Measurements from ENCODE around the gene NPC2. TPM values are rescaled to one million over a fixed set of nuclear protein-coding genes. Genes with fewer than 3 reads are reported as not detected.

Gene NPC2
- total RNA-seq, 6 experiments from 2014 or later, result 49.4 to 203 (median 98.0) TPM

DNA sequence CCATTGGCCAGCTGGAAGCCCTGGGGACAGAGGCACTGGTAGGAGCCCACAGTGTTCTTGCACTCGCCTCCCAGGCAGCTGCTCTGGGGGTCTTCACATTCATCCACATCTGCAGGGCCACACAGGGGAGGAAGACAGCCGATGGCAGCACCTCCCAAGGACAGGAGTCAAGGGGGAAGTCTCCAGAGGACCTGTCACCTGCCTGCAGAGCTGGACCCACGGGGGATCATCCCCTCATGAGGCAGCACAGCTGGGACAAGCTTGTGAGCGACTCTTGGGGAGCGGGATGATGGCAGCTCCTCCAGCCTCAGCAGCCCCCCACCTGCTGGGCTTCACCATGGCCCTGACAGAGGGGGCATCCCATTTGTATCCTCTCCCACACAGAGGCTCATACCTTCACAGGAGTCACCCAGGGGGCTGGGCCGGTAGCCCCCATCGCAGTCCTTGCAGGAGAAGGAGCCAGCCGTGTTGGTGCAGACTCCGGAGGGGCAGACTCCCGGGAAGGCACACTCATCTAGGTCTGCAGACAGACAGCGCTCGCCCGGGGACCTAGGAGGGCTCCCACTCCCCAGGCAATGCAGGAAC lies 15.8 kb upstream of the NPC2 start:
- Histone ChIP-seq H3K4me1 (no peaks in the 10 kb centered on the region), H3K27ac (no peak overlapping the region), H3K9me3 (no peaks in the 10 kb centered on the region), H3K27me3 (no peaks in the 10 kb centered on the region), H3K4me3 (no peak overlapping the region), H3K36me3 (no peaks in the 10 kb centered on the region)
- peak in 2 of 3 donors; percentile 42 to 51 for DNase-seq
- ATAC-seq, result no peak
- intact Hi-C loops (cut with DNase I), result no loop called here
- 40% methylated on average over 1 of the region's 13 CpGs for WGBS (ENCODE audit: insufficient coverage, low coverage, low lambda C conversion rate, missing lambda C conversion rate)
- TF ChIP-seq, protein P1, sequence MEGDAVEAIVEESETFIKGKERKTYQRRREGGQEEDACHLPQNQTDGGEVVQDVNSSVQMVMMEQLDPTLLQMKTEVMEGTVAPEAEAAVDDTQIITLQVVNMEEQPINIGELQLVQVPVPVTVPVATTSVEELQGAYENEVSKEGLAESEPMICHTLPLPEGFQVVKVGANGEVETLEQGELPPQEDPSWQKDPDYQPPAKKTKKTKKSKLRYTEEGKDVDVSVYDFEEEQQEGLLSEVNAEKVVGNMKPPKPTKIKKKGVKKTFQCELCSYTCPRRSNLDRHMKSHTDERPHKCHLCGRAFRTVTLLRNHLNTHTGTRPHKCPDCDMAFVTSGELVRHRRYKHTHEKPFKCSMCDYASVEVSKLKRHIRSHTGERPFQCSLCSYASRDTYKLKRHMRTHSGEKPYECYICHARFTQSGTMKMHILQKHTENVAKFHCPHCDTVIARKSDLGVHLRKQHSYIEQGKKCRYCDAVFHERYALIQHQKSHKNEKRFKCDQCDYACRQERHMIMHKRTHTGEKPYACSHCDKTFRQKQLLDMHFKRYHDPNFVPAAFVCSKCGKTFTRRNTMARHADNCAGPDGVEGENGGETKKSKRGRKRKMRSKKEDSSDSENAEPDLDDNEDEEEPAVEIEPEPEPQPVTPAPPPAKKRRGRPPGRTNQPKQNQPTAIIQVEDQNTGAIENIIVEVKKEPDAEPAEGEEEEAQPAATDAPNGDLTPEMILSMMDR (IDR thresholded peaks at IDR 0.05), result no peak
- TF ChIP-seq POLR2A (IDR thresholded peaks at IDR 0.05), result no peak

DNA sequence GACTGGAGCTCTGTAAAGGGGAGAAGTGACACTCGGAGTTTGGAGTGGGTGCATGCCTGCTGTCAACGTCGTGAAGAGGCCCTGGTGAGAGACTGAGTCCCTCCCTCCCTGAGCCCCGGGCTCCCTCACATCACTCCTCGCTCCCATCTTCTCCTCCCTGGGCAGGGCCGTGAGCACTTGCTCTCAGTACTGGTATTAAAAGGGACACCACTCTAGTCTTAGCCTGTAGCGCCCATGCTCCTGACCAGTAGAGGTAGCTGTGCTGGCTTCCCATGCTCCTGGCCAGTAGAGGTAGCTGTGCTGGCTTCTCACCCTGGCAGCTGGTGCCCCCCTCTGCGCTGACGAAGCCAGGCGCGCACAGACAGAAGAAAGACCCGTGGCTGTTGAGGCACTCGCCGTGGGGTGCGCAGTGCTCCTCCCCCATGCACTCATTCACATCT lies 15.2 kb upstream of the NPC2 start:
- intact Hi-C loops (cut with DNase I), result no loop called here

DNA sequence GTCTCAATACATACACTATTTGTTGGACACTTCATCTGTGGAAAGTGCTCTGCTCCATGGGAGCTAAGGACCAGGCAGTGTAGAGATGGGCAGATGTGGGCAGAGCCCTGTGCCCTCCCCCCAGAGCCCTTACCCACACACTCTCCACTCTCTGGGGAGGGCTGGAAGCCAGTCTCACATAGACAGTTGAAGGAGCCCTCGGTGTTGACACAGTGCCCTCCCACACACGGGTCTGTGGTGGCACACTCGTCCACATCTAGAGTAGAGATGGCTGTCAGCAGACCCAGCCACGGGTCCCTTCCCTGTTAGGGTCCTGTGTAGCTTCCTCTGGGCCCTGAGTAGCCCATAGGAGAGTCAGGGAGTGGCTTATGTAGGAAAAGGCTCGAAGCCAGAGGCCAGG lies 14.7 kb upstream of the NPC2 start:
- Histone ChIP-seq H3K4me3 (no peak overlapping the region), H3K4me1 (no peaks in the 10 kb centered on the region), H3K36me3 (no peaks in the 10 kb centered on the region), H3K9me3 (no peaks in the 10 kb centered on the region), H3K27me3 (no peaks in the 10 kb centered on the region), H3K27ac (no peak overlapping the region)
- TF ChIP-seq POLR2A (IDR thresholded peaks at IDR 0.05), result no peak
- TF ChIP-seq, protein P1 (IDR thresholded peaks at IDR 0.05), result no peak
- DNase-seq (peak in 1 of 3 donors; percentile 33), ATAC-seq (no peak)
- intact Hi-C loops (cut with DNase I), result no loop called here
- WGBS (ENCODE audit: insufficient coverage, low coverage, low lambda C conversion rate, missing lambda C conversion rate), result 82% methylated on average over 3 of the region's 5 CpGs

More for the DNA sequence above, 15.2 kb upstream of the NPC2 start:
- ATAC-seq (peak in 2 of 4 donors; percentile 12 to 24), DNase-seq (peak in 1 of 3 donors; percentile 36)
- H3K9me3 ChIP-seq, result no peaks in the 10 kb centered on the region
- no peaks in the 10 kb centered on the region for H3K36me3 ChIP-seq
- H3K27me3 ChIP-seq, result no peaks in the 10 kb centered on the region
- WGBS (ENCODE audit: insufficient coverage, low coverage, low lambda C conversion rate, missing lambda C conversion rate), result 48% methylated on average over 5 of the region's 15 CpGs
- H3K4me1 ChIP-seq, result no peaks in the 10 kb centered on the region
- no peak overlapping the region for H3K27ac ChIP-seq
- no peak overlapping the region for H3K4me3 ChIP-seq
- TF ChIP-seq, protein P1 (IDR thresholded peaks at IDR 0.05), result peak in 2 of 4 donors; percentile 8 to 12
- no peak for TF ChIP-seq POLR2A (IDR thresholded peaks at IDR 0.05)

DNA sequence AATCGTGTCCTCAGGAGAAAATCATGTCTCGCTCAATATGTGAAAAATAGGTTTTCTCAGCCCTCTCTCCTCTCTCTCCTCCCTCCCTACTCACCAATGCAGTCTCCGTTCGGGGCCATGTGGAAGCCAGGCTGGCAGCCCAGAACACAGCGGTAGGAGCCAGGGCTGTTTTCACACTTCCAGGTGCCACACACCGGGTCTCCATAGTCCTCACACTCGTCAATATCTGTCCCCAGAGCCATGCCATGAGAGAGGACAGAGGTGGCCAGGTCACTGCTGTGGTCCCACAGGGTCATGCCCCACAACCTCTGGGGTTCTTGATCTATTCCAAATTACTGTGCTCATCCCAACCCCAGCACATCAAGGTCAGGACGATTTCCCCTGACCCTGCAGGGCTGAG lies 14.0 kb upstream of the NPC2 start:
- intact Hi-C loops (cut with DNase I), result no loop called here
- H3K4me3 ChIP-seq, result no peak overlapping the region

DNA sequence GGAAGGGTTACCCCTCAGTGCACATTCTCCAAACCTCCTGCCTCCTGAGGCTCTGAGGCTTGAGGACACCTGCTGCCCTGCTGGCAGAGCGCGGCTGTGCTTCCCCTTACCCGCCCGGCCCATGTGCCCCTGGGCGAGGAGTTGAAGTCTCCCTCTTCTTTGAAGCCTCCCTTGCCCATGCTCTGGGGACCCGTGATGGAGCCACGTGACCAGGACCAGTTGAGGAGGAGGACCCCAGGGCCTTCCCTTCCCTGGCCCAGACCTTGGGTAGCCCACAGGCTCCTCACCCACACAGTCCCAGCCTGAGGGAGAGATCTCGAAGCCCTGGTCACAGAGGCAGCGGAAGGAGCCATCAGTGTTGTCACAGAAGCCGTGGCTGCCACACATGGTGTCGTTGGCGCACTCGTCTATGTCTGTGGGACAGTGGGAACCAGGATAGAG lies 13.3 kb upstream of the NPC2 start:
- Histone ChIP-seq H3K4me3 (no peak overlapping the region), H3K9me3 (no peaks in the 10 kb centered on the region), H3K36me3 (no peaks in the 10 kb centered on the region), H3K27ac (no peak overlapping the region), H3K4me1 (no peaks in the 10 kb centered on the region), H3K27me3 (no peaks in the 10 kb centered on the region)
- intact Hi-C loops (cut with DNase I), result no loop called here
- DNase-seq, result no peak
- no peak for ATAC-seq
- WGBS (ENCODE audit: insufficient coverage, low coverage, low lambda C conversion rate, missing lambda C conversion rate), result no CpG with 5 or more reads among the region's 13 CpGs
- TF ChIP-seq, protein P1 (IDR thresholded peaks at IDR 0.05), result no peak
- TF ChIP-seq POLR2A (IDR thresholded peaks at IDR 0.05), result no peak

More for the DNA sequence above, 14.0 kb upstream of the NPC2 start:
- Histone ChIP-seq H3K4me1 (no peaks in the 10 kb centered on the region), H3K36me3 (no peaks in the 10 kb centered on the region), H3K9me3 (no peaks in the 10 kb centered on the region), H3K27me3 (no peaks in the 10 kb centered on the region), H3K27ac (no peak overlapping the region)
- no peak for TF ChIP-seq POLR2A (IDR thresholded peaks at IDR 0.05)
- 64% methylated on average over 8 of the region's 8 CpGs for WGBS (ENCODE audit: insufficient coverage, low coverage, low lambda C conversion rate, missing lambda C conversion rate)
- ATAC-seq (no peak), DNase-seq (no peak)
